Measurements from ENCODE around the gene MYO16.

MYO16 gene

DNA sequence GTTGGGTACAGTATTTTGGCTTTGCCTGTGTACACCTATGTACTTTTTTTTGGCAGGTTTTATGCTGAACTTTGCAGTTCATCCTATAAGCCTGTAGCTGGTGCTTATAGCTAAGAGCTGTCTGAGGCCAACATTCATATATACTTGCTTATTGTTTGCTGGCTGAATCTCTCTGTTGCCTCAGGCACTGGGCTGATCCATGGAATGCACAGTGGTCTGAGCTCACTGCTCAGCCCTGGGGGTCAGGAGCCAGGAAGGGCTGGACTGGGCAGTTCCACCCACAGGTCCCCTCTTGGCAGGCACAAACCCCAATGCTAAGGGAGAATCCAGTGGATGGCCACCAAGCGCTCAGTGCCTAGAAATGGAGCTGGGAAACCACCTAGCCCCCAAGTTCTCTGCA, 308.7 kb downstream of the MYO16 start:
- H3K4me3 ChIP-seq (ENCODE audit: low read length): no peak overlapping the region
- H3K4me1 ChIP-seq (ENCODE audit: control insufficient read depth, low read length): no peaks in the 10 kb centered on the region
- no peak for TF ChIP-seq EZH2phosphoT487 (IDR thresholded peaks at IDR 0.05; ENCODE audit: borderline replicate concordance, low read length)
- TF ChIP-seq, protein P1, sequence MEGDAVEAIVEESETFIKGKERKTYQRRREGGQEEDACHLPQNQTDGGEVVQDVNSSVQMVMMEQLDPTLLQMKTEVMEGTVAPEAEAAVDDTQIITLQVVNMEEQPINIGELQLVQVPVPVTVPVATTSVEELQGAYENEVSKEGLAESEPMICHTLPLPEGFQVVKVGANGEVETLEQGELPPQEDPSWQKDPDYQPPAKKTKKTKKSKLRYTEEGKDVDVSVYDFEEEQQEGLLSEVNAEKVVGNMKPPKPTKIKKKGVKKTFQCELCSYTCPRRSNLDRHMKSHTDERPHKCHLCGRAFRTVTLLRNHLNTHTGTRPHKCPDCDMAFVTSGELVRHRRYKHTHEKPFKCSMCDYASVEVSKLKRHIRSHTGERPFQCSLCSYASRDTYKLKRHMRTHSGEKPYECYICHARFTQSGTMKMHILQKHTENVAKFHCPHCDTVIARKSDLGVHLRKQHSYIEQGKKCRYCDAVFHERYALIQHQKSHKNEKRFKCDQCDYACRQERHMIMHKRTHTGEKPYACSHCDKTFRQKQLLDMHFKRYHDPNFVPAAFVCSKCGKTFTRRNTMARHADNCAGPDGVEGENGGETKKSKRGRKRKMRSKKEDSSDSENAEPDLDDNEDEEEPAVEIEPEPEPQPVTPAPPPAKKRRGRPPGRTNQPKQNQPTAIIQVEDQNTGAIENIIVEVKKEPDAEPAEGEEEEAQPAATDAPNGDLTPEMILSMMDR (IDR thresholded peaks at IDR 0.05; ENCODE audit: low read depth, low read length, poor library complexity, severe bottlenecking): no peak

DNA sequence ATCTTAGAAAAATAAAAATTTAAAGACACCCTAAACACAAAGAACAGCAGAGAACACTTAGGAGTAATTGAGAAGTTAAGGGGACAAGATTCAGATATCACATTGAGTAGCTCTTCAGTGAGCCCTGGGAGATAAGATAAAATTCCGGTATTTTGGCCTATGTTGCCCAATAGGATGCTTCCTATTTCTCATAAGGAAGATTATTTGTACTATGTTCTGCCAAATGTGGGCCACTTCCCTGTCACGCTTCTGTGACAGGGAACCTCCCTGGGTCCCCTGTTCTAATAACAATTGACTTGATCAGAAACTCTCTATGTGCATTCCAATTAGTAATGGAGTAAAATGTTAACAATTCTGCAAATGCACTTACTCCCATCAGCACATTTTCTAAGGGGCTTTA, 310.7 kb downstream of the MYO16 start:
- Histone ChIP-seq H3K79me2 (ENCODE audit: control insufficient read depth, low read length) (no peaks in the 10 kb centered on the region), H3K9me3 (ENCODE audit: control insufficient read depth, insufficient read depth, low read length) (no peaks in the 10 kb centered on the region), H3K9me2 (replicated peaks; ENCODE audit: control insufficient read depth, low read length) (no peaks in the 10 kb centered on the region), H3K27me3 (ENCODE audit: control insufficient read depth, low read length) (no peaks in the 10 kb centered on the region), H3K4me2 (ENCODE audit: low read length) (no peak overlapping the region), H4K20me1 (ENCODE audit: control insufficient read depth, insufficient read depth, low read depth, low read length) (no peaks in the 10 kb centered on the region), H3F3A (ENCODE audit: control insufficient read depth, insufficient read depth) (no peaks in the 10 kb centered on the region), H3K27ac (ENCODE audit: low read depth, low read length) (no peak overlapping the region), H3K4me3 (ENCODE audit: low read length) (no peak overlapping the region), H3K36me3 (ENCODE audit: control insufficient read depth, low read length) (no peaks in the 10 kb centered on the region), H3K4me1 (ENCODE audit: control insufficient read depth, low read length) (no peaks in the 10 kb centered on the region)
- TF ChIP-seq, protein P1 (IDR thresholded peaks at IDR 0.05; ENCODE audit: low read depth, low read length, poor library complexity, severe bottlenecking): no peak
- TF ChIP-seq EZH2phosphoT487 (IDR thresholded peaks at IDR 0.05; ENCODE audit: borderline replicate concordance, low read length): no peak

More for the DNA sequence above, 308.7 kb downstream of the MYO16 start:
- no peaks in the 10 kb centered on the region for H3F3A ChIP-seq (ENCODE audit: control insufficient read depth, insufficient read depth)
- no peaks in the 10 kb centered on the region for H3K27me3 ChIP-seq (ENCODE audit: control insufficient read depth, low read length)
- H3K9me3 ChIP-seq (ENCODE audit: control insufficient read depth, insufficient read depth, low read length): no peaks in the 10 kb centered on the region
- no peaks in the 10 kb centered on the region for H4K20me1 ChIP-seq (ENCODE audit: control insufficient read depth, insufficient read depth, low read depth, low read length)
- H3K27ac ChIP-seq (ENCODE audit: low read depth, low read length): no peak overlapping the region
- H3K36me3 ChIP-seq (ENCODE audit: control insufficient read depth, low read length): no peaks in the 10 kb centered on the region
- no peaks in the 10 kb centered on the region for H3K9me2 ChIP-seq (replicated peaks; ENCODE audit: control insufficient read depth, low read length)
- H3K4me2 ChIP-seq (ENCODE audit: low read length): no peak overlapping the region
- H3K79me2 ChIP-seq (ENCODE audit: control insufficient read depth, low read length): no peaks in the 10 kb centered on the region

DNA sequence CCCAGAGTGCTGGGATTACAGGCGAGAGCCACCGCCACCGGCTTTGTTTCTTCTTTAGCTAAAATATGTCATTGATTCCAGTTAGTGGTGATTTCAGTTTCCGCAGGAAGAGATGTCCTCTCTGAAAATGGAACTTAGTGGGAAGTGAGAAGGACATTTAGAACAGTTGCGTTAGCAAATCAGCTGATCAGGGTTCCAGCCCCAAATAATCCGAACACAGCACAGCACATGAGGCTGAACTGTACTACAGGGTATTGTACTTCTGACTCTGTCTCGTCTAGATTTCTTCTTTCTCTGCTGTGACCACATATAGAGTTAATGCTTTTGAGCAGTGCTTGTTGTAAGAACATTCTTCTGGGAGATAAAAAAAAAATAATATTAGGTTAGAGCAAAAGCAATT, 314.4 kb downstream of the MYO16 start:
- TF ChIP-seq, protein P1 (IDR thresholded peaks at IDR 0.05; ENCODE audit: low read depth, low read length, poor library complexity, severe bottlenecking): no peak
- Histone ChIP-seq H3K9me3 (ENCODE audit: control insufficient read depth, insufficient read depth, low read length) (no peaks in the 10 kb centered on the region), H3K36me3 (ENCODE audit: control insufficient read depth, low read length) (no peaks in the 10 kb centered on the region), H3K27ac (ENCODE audit: low read depth, low read length) (no peak overlapping the region), H3K4me2 (ENCODE audit: low read length) (no peak overlapping the region), H3K9me2 (replicated peaks; ENCODE audit: control insufficient read depth, low read length) (no peaks in the 10 kb centered on the region), H3K4me3 (ENCODE audit: low read length) (no peak overlapping the region), H3K4me1 (ENCODE audit: control insufficient read depth, low read length) (no peaks in the 10 kb centered on the region), H3F3A (ENCODE audit: control insufficient read depth, insufficient read depth) (no peaks in the 10 kb centered on the region), H3K79me2 (ENCODE audit: control insufficient read depth, low read length) (no peaks in the 10 kb centered on the region), H4K20me1 (ENCODE audit: control insufficient read depth, insufficient read depth, low read depth, low read length) (no peaks in the 10 kb centered on the region), H3K27me3 (ENCODE audit: control insufficient read depth, low read length) (no peaks in the 10 kb centered on the region)

DNA sequence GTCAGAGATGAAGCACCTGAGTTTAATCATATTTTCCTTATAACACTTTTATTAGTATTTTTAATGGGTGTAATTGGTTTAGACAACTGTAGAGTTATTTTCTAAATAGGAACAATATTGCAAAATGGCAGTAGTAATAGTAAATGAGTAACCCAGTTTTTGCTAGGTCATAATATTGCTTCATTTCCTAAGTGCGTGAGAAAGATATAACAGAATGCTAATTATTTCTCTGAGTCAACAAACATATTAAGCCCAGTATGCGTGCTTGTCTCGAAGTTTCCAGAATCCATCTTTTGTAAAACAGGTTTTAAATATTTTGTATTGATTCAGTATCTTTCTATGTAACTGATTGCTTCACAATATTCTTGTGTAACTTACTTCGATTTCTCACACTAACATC, 315.3 kb downstream of the MYO16 start:
- H3K9me2 ChIP-seq (replicated peaks; ENCODE audit: control insufficient read depth, low read length): no peaks in the 10 kb centered on the region
- H3K9me3 ChIP-seq (ENCODE audit: control insufficient read depth, insufficient read depth, low read length): no peaks in the 10 kb centered on the region
- no peaks in the 10 kb centered on the region for H3K4me1 ChIP-seq (ENCODE audit: control insufficient read depth, low read length)
- no peak for TF ChIP-seq EZH2phosphoT487 (IDR thresholded peaks at IDR 0.05; ENCODE audit: borderline replicate concordance, low read length)
- TF ChIP-seq, protein P1 (IDR thresholded peaks at IDR 0.05; ENCODE audit: low read depth, low read length, poor library complexity, severe bottlenecking): no peak
- no peaks in the 10 kb centered on the region for H3K36me3 ChIP-seq (ENCODE audit: control insufficient read depth, low read length)
- no peaks in the 10 kb centered on the region for H3F3A ChIP-seq (ENCODE audit: control insufficient read depth, insufficient read depth)
- H3K27ac ChIP-seq (ENCODE audit: low read depth, low read length): no peak overlapping the region
- H3K4me3 ChIP-seq (ENCODE audit: low read length): no peak overlapping the region
- H3K79me2 ChIP-seq (ENCODE audit: control insufficient read depth, low read length): no peaks in the 10 kb centered on the region
- no peak overlapping the region for H3K4me2 ChIP-seq (ENCODE audit: low read length)
- no peaks in the 10 kb centered on the region for H4K20me1 ChIP-seq (ENCODE audit: control insufficient read depth, insufficient read depth, low read depth, low read length)
- no peaks in the 10 kb centered on the region for H3K27me3 ChIP-seq (ENCODE audit: control insufficient read depth, low read length)
